Measurements from ENCODE around the gene NBAS. TPM values are rescaled to one million over a fixed set of nuclear protein-coding genes. Genes with fewer than 3 reads are reported as not detected.

The NBAS gene
- 34.8 and 38.7 TPM in 2 replicates for total RNA-seq

GRCh38 chr2:15560988-15561573, at the start of gene NBAS:
Gene NBAS (minus strand): TSS chr2:15561334. CDS start chr2:15561304, 30 bp downstream.
- intact Hi-C loops (cut with micrococcal nuclease): loop anchor here (1.0 to 5.0 kb wide), 6 partner anchors 16 to 659 kb away; partner anchors contain the start of gene DDX1

GRCh38 chr2:15610430-15610952, 49.4 kb upstream of the NBAS start:
- intact Hi-C loops (cut with micrococcal nuclease): no loop called here

- intact Hi-C loops (cut with micrococcal nuclease): no loop called here
Observed at GRCh38 chr2:15609341-15610042, 48.4 kb upstream of the NBAS start.

GRCh38 chr2:15608392-15608761, 47.2 kb upstream of the NBAS start:
- intact Hi-C loops (cut with micrococcal nuclease): no loop called here

- intact Hi-C loops (cut with micrococcal nuclease): no loop called here
Observed at GRCh38 chr2:15607709-15608391, 46.7 kb upstream of the NBAS start.

- intact Hi-C loops (cut with micrococcal nuclease): no loop called here
Observed at GRCh38 chr2:15606481-15607441, 45.6 kb upstream of the NBAS start.

- intact Hi-C loops (cut with micrococcal nuclease): no loop called here
Observed at GRCh38 chr2:15605721-15606120, 44.6 kb upstream of the NBAS start.

- intact Hi-C loops (cut with micrococcal nuclease): no loop called here
Observed at GRCh38 chr2:15603948-15604347, 42.8 kb upstream of the NBAS start.

- intact Hi-C loops (cut with micrococcal nuclease): no loop called here
Observed at GRCh38 chr2:15603044-15603765, 42.1 kb upstream of the NBAS start.

- intact Hi-C loops (cut with micrococcal nuclease): no loop called here
Observed at GRCh38 chr2:15602393-15602792, 41.3 kb upstream of the NBAS start.

GRCh38 chr2:15601681-15602080, 40.5 kb upstream of the NBAS start:
- intact Hi-C loops (cut with micrococcal nuclease): no loop called here

- intact Hi-C loops (cut with micrococcal nuclease): no loop called here
Observed at GRCh38 chr2:15599994-15600393, 38.9 kb upstream of the NBAS start.

- intact Hi-C loops (cut with micrococcal nuclease): no loop called here
Observed at GRCh38 chr2:15596968-15597367, 35.8 kb upstream of the NBAS start.

- intact Hi-C loops (cut with micrococcal nuclease): no loop called here
Observed at GRCh38 chr2:15596350-15596749, 35.2 kb upstream of the NBAS start.

GRCh38 chr2:15595936-15596335, 34.8 kb upstream of the NBAS start:
- intact Hi-C loops (cut with micrococcal nuclease): no loop called here

GRCh38 chr2:15595342-15595905, 34.3 kb upstream of the NBAS start:
- intact Hi-C loops (cut with micrococcal nuclease): no loop called here

GRCh38 chr2:15594291-15595256, 33.4 kb upstream of the NBAS start:
- intact Hi-C loops (cut with micrococcal nuclease): no loop called here

GRCh38 chr2:15593327-15593705, 32.2 kb upstream of the NBAS start:
- intact Hi-C loops (cut with micrococcal nuclease): loop anchor here (2.0 kb wide), 1 partner anchor 1015 kb away; no protein-coding TSS in a partner anchor
